LNCAP (cell line): ENCODE measurements around the gene SNX8.

Experiments
- TF ChIP-seq, protein P1 (sequence below): fragments of 450-650 bp; IDR thresholded peaks from 2 replicates; pipeline ENCODE4 v1.5.1; 2017; ENCODE audit warnings: mild to moderate bottlenecking

The SNX8 gene

DNA sequence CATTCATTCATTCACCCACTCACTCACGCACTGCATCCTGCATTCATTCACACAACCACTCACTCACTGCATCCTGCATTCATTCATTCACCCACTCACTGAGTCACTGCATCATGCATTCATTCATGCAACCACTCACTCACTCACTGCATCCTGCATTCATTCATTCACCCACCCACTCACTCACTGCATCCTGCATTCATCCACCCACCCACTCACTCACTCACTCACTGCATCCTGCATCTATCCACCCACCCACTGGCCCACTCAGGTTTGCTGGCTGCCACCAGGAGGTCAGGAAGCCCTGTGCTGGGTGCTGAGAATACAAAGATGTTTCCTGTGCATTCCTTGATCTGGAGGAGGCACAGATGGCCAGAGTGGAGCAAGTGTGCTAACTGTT is 2.3 kb upstream of the SNX8 start:
- TF ChIP-seq, protein P1, sequence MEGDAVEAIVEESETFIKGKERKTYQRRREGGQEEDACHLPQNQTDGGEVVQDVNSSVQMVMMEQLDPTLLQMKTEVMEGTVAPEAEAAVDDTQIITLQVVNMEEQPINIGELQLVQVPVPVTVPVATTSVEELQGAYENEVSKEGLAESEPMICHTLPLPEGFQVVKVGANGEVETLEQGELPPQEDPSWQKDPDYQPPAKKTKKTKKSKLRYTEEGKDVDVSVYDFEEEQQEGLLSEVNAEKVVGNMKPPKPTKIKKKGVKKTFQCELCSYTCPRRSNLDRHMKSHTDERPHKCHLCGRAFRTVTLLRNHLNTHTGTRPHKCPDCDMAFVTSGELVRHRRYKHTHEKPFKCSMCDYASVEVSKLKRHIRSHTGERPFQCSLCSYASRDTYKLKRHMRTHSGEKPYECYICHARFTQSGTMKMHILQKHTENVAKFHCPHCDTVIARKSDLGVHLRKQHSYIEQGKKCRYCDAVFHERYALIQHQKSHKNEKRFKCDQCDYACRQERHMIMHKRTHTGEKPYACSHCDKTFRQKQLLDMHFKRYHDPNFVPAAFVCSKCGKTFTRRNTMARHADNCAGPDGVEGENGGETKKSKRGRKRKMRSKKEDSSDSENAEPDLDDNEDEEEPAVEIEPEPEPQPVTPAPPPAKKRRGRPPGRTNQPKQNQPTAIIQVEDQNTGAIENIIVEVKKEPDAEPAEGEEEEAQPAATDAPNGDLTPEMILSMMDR = no peak

- TF ChIP-seq, protein P1 = no peak
These were observed 1.5 kb upstream of the SNX8 start for GRCh38 chr7:2315787-2316186.

- TF ChIP-seq, protein P1 = no peak
These were observed 612 bp downstream of the SNX8 start for GRCh38 chr7:2313450-2314208.

DNA sequence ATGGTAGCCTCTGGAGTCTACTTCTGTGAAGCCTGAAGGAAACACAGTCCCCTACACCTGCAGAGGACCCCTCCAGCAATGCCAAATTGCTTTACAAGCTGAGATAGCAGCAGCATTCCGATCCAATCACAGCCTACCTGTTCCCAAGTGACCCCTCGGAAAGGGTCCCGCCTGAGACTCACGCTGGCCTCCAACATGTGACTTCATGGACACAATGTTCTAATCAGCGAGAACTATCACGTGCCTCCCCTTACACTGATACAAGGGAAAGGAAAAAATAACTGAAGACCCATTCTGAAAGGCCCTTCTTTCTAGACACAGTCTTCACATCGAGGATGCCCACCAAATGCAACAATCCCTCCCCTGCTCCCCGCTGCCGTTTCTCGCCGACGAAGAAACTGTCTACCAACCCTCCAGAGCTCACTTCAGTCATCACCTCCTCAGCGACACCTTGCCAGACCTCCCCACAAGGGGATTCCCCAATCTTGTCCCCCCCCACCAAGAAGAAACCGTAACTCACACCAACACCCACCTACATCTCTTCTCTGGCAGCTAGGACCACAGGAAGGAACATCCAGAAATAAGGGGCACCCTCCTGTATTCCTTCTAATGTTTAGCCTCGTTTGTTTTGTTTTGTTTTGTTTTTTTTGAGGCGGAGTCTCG is 1.8 kb downstream of the SNX8 start:
- TF ChIP-seq, protein P1 = no peak

GRCh38 chr7:2309889-2310331 is 4.3 kb downstream of the SNX8 start:
- TF ChIP-seq, protein P1 = no peak

GRCh38 chr7:2307690-2308107 is 6.5 kb downstream of the SNX8 start:
- TF ChIP-seq, protein P1 = no peak

DNA sequence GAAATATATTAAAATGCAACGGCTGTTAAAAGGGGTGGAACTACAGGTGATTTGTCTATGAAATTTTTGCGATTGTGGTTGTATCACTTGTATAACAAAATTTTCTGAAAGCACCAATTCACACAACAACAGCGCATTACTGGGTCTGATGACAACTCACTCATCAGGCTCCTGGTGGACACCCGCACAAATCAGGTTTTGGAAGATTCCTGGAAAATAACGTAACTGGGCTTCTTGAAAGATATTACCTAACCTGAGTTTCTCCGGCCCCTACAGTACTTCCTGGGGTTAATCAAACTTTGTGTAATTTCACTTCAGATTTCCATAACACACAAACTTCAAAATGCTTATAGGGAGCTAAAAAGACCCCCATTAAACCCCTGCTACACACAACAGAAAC is 7.6 kb downstream of the SNX8 start:
- TF ChIP-seq, protein P1 = no peak
